Mucosa of rectum (tissue), 2 donors: ENCODE measurements around the gene HOXD10.

Experiments used
- H3K27ac ChIP-seq, 2 donors: one replicate each; pipeline ENCODE4 v1.7.0; 2013; ENCODE audit warnings: inconsistent platforms in 2 of 2, low read depth in 2 of 2, low read length in 2 of 2
- H3K27me3 ChIP-seq, 2 donors: one replicate each; pipeline ENCODE4 v1.7.0; 2013; ENCODE audit warnings: low read length in 2 of 2; ENCODE audit not compliant: control insufficient read depth in 2 of 2, insufficient read depth in 2 of 2
- H3K36me3 ChIP-seq, 2 donors: one replicate each; pipeline ENCODE4 v1.7.0; 2013; ENCODE audit warnings: low read length in 2 of 2; ENCODE audit not compliant: control insufficient read depth in 2 of 2, insufficient read depth in 2 of 2
- H3K4me1 ChIP-seq, 2 donors: one replicate each; pipeline ENCODE4 v1.7.0; 2013; ENCODE audit warnings: low read length in 2 of 2, mild to moderate bottlenecking in 1 of 2; ENCODE audit not compliant: control insufficient read depth in 2 of 2, insufficient read depth in 2 of 2
- H3K4me3 ChIP-seq, 2 donors: one replicate each; pipeline ENCODE4 v1.7.0; 2013; ENCODE audit warnings: low read length in 2 of 2
- H3K9ac ChIP-seq, 2 donors: one replicate each; pipeline ENCODE4 v1.7.0; 2013; ENCODE audit warnings: low read length in 2 of 2, low read depth in 1 of 2, mild to moderate bottlenecking in 1 of 2
- H3K9me3 ChIP-seq, 2 donors: one replicate each; pipeline ENCODE4 v1.7.0; 2013; ENCODE audit warnings: low read length in 2 of 2; ENCODE audit not compliant: control insufficient read depth in 2 of 2
- donor health status: healthy.
- donor health status: Normal muscosa, but diverticular disease.

HOXD10 gene

DNA sequence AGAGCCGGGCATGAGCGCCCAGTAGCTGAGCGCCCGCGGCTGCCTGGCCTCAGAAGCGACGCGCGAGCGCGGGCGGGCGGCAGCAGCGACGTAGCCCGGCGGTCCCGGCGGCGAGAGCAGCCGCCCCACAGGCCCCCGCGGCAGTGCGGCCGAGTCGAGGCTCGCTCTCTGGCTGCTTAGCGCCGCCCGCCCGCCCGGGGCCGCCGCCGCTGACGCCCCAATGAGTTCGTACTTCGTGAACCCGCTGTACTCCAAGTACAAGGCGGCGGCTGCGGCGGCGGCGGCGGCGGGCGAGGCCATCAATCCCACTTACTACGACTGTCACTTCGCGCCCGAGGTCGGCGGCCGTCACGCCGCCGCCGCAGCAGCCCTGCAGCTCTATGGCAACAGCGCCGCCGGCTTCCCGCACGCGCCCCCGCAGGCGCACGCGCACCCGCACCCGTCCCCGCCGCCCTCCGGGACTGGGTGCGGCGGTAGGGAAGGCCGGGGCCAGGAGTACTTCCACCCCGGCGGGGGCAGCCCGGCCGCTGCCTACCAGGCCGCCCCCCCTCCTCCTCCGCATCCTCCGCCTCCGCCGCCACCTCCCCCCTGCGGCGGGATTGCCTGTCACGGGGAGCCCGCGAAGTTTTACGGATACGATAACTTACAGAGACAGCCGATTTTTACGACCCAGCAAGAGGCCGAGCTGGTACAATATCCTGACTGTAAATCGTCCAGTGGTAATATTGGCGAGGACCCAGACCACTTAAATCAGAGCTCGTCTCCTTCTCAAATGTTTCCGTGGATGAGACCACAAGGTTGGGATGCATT is 13.8 kb downstream of the HOXD10 start:
- H3K9me3 ChIP-seq = no peaks in the 10 kb centered on the region
- H3K27ac ChIP-seq = peak overlapping the region; percentile 72 to 74
- no peaks in the 10 kb centered on the region for H3K36me3 ChIP-seq
- H3K27me3 ChIP-seq = peaks cover 9 to 16% of the 10 kb centered on the region in 2 donors
- H3K9ac ChIP-seq = peak overlapping the region; percentile 26 to 59
- peak overlapping the region; percentile 61 to 67 for H3K4me3 ChIP-seq
- H3K4me1 ChIP-seq = peaks cover 7 to 8% of the 10 kb centered on the region in 2 donors

DNA sequence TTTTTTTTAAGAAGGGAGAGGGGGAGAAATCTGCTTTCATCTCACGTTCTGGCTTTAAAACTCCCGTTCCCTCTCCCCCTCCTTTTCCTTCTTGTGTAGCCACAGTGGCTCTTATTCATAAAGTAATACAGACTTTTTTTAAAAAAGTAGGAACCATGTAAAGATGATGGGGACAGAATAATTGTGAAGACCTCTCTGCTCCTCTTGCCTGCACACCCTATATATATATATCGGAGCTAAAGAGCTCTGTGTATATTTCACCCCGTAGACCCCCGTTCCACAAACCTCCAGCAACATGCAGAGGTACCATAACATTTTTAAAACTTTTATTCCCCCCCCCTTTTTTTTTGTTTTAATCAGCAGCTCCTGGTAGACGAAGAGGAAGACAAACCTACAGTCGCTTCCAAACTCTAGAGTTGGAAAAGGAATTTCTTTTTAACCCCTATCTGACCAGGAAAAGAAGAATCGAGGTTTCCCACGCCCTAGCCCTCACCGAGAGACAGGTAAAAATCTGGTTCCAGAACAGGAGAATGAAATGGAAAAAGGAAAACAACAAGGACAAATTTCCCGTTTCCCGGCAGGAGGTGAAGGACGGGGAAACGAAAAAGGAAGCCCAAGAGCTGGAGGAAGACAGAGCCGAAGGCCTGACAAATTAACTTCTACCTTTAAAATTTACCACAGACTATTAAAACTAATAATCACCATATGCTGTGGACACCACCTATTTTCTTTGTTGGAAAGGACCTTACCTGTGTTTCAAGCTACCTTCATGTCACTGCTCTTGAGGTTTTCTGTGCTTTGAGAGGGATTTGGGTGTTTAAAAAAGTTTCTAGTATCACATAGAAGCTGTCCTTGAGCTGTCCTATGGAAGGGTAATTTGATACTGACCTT is 14.6 kb downstream of the HOXD10 start:
- Histone ChIP-seq H3K9ac (peak overlapping the region; percentile 26 to 59), H3K4me3 (peak overlapping the region; percentile 61 to 67), H3K36me3 (no peaks in the 10 kb centered on the region), H3K27ac (peak overlapping the region; percentile 72 to 74), H3K9me3 (no peaks in the 10 kb centered on the region), H3K4me1 (peaks cover 13 to 14% of the 10 kb centered on the region in 2 donors), H3K27me3 (peaks cover 8 to 21% of the 10 kb centered on the region in 2 donors)

DNA sequence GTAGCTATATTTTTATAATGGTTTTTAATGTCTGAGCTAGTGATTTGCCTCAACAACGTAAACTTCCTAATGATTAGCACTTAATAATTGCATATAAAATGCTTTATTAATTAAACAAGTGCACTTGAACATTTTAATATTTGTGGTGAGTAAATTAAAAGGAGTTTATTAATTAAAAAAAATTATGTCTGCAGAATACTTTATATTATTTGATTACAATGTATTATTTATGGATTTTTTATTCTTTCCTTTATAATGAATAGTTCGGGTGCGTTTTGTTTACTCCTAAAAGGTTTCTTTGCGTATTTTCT is 15.2 kb downstream of the HOXD10 start:
- Histone ChIP-seq H3K36me3 (no peaks in the 10 kb centered on the region), H3K27me3 (peaks cover 8 to 21% of the 10 kb centered on the region in 2 donors), H3K4me1 (peaks cover 13 to 15% of the 10 kb centered on the region in 2 donors), H3K4me3 (peak overlapping the region; percentile 40 to 68), H3K9ac (no peak overlapping the region), H3K9me3 (no peaks in the 10 kb centered on the region), H3K27ac (peak overlapping the region in 1 of 2 donors; percentile 15)

DNA sequence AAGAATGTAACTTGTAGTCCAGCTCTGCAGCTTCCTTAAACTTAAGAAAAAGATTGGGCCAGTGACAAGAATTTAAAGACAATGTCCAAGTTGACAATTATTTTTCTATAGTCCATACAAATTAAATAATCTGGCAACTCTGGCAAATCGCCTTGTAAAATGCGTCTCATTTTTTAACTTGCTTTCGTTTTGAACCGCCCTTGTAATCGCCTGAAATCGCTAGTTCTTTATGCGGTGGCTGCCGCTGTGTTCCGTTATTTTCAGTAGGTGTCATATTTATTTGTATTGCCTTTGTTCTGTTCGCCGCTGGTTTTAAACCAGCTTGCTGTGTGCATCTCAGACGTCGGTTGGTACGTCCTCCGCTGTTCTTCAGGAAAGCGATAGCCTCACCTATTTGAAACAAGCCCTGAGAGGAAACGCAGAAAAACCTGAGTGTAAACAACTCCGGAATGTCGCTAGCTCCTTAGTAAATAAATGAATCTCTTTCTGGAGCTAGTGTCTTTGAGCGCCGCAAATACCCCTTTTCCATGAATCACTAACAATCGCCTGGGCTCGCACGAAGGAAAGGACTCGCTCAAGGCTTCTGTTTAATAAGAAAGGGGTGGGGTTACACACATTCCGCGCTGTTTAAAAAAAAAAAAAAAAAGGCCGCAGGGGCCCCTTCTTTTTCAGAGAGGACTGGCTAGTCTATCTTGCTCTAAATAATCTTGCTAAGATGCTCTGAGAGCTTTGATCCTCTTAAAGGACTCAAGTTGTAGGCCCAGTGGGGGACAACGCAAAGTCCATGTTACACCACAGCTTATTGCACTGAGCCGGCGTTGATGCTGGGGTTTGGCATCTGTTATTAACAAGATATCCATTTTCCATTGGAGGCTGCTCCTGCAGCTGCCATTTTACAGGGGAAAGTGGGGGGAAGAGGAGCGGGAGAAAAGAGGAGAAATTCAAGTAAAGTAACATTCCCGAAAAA is 15.9 kb downstream of the HOXD10 start:
- Histone ChIP-seq H3K4me3 (peak overlapping the region; percentile 40 to 68), H3K4me1 (peaks cover 13 to 18% of the 10 kb centered on the region in 2 donors), H3K9ac (peak overlapping the region in 1 of 2 donors; percentile 38), H3K27me3 (peaks cover 8 to 21% of the 10 kb centered on the region in 2 donors), H3K36me3 (no peaks in the 10 kb centered on the region), H3K27ac (peak overlapping the region; percentile 15 to 58), H3K9me3 (no peaks in the 10 kb centered on the region)

DNA sequence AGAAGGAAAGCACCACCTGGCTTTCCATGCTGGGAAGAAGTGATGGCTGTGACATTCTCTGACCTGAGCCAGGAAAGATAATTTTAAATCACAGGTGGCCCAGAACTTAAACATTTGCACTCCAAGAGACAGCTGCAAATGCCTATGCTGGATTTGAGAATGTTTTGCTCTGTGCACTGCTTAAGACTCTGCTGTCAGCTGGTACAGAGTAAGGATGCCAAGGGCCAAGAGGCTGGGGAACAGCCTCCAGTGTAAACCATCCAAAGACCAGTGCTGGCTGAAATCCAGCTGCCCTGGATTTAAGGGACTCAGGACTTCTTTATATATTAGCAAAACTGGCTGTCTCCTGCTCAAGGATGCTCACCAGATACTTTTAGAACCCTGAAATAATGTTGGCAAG is 16.8 kb downstream of the HOXD10 start:
- no peak overlapping the region for H3K27ac ChIP-seq
- no peak overlapping the region for H3K9ac ChIP-seq
- H3K4me3 ChIP-seq = no peak overlapping the region
- H3K4me1 ChIP-seq = peaks cover 10 to 17% of the 10 kb centered on the region in 2 donors
- H3K36me3 ChIP-seq = no peaks in the 10 kb centered on the region
- no peaks in the 10 kb centered on the region for H3K9me3 ChIP-seq
- peaks cover 8 to 18% of the 10 kb centered on the region in 2 donors for H3K27me3 ChIP-seq

DNA sequence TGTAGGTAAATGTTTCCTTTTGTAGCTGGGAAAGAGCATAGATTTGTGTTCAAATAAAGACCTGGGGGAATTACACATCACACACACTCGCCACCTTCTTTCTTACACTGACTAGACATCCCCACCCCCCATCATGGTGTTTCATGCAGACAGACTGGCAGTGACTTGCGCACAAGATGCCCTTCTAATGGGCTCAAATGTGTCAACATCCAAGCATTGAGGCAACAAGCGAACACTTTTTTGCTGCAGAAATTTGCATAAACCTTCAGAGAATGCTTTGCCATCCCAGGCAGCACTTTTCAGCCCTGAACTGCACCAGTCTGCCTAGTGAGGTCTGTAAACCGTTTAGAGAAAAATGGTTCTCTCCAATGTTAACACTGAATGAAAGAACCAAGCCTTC is 17.5 kb downstream of the HOXD10 start:
- H3K4me3 ChIP-seq = no peak overlapping the region
- H3K27ac ChIP-seq = no peak overlapping the region
- H3K9me3 ChIP-seq = no peaks in the 10 kb centered on the region
- peaks cover 8 to 22% of the 10 kb centered on the region in 2 donors for H3K27me3 ChIP-seq
- no peak overlapping the region for H3K9ac ChIP-seq
- no peaks in the 10 kb centered on the region for H3K36me3 ChIP-seq
- H3K4me1 ChIP-seq = peaks cover 12 to 13% of the 10 kb centered on the region in 2 donors

DNA sequence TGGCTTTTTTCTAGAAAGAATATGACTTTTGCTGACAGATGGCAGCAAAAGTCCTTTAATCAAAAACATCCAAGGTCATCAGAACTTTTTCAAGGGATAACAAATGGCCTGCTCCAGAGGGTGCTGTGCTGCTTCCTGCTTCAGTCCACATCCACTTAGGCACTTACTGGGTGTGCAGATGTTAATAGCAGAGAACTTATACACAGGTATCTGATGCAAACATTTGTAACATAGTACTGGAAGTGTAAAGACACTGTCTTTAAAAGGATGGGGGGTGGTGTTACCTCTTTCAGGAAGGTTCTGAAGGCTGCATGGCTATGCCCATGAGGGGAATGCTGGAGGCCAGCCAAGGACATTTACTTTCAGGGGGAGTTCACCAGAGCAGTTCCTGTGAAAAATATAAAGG is 18.5 kb downstream of the HOXD10 start:
- peak overlapping the region in 1 of 2 donors; percentile 20 for H3K4me3 ChIP-seq
- H3K9me3 ChIP-seq = no peaks in the 10 kb centered on the region
- H3K36me3 ChIP-seq = no peaks in the 10 kb centered on the region
- H3K27ac ChIP-seq = peak overlapping the region; percentile 77 to 83
- H3K27me3 ChIP-seq = peaks cover 12 to 22% of the 10 kb centered on the region in 2 donors
- peaks cover 10 to 11% of the 10 kb centered on the region in 2 donors for H3K4me1 ChIP-seq
- H3K9ac ChIP-seq = no peak overlapping the region

DNA sequence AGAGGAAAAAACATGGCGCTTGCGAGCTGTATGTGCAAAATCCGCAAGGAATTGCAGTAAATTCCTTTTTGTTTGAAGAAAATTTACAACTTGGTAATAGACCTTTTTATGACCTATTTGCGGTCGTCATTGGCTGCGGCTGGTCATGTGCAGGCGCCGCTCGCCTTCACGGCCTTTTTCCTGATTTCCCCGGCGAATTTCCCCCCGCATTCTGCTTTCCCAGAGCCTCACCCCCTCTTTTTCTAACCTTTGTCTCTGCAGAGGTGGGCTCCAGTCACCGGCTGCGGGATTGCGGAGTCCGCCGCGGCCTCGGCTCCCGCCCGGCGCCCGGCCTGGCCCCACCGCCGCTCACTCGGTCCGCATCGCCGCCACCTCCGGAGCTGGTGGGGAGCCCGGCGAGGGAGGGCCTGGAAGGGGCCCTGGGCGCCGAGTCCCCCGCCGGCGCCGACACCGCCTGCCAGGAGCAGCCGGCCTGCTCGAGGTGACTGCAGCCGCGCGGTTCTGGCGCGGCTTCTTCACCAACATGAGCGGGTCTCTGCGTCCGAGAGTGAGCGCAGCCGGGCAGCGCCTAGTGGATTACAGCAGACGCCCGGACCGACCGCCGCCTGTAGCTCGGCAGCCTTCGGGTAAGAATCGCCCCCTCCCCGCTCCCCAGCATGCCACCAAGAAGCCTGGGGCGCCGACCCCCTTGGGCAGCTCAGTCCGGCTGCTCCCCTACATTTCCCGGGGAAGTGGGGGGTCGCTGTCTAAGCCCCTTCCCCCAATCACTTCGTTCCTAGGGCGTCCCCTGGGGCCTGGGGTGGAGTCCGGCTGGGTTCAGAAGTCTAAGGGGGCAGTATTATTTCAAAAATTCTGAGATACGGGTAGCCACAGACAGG is 20.0 kb downstream of the HOXD10 start:
- Histone ChIP-seq H3K9ac (peak overlapping the region; percentile 64 to 75), H3K36me3 (no peaks in the 10 kb centered on the region), H3K4me1 (peaks cover 17 to 18% of the 10 kb centered on the region in 2 donors), H3K27ac (peak overlapping the region; percentile 77 to 83), H3K27me3 (peaks cover 9 to 17% of the 10 kb centered on the region in 2 donors), H3K9me3 (no peaks in the 10 kb centered on the region), H3K4me3 (peak overlapping the region; percentile 76 to 82)

DNA sequence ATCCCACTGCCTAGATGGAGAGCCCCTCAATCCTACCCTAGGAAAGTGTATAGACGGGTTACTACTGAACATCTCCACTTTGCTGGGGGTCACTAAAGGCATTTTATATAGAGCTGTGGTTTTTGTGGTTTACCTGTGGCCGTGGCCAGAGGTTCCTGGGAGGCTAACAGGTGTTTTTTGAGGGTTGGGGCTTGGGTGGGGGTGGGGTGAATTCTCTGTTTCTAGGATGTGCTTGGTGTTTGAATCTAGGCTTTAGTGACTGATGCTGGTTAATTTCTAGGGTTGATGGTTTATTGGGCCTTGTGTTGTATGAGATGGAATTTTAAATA is 20.6 kb downstream of the HOXD10 start:
- peak overlapping the region; percentile 64 to 75 for H3K9ac ChIP-seq
- peak overlapping the region; percentile 76 to 82 for H3K4me3 ChIP-seq
- H3K36me3 ChIP-seq = no peaks in the 10 kb centered on the region
- H3K27me3 ChIP-seq = peaks cover 8 to 13% of the 10 kb centered on the region in 2 donors
- H3K4me1 ChIP-seq = peaks cover 17 to 18% of the 10 kb centered on the region in 2 donors
- H3K27ac ChIP-seq = peak overlapping the region; percentile 77 to 83
- no peaks in the 10 kb centered on the region for H3K9me3 ChIP-seq
